Mammary epithelial cell (primary cell): ENCODE results near the gene ICA1.

Source experiments
- EZH2 ChIP-seq: IDR thresholded peaks from 2 replicates; pipeline ENCODE4 v1.6.1; 2012; ENCODE audit warnings: low read length, inconsistent platforms, borderline replicate concordance
- TF ChIP-seq, protein P1 (sequence below), 2 donors: IDR thresholded peaks in 1 of 2; conservative IDR thresholded peaks in 1 of 2; 2 replicates each; pipeline ENCODE4 v1.5.1; 2011 to 2012; ENCODE audit warnings: inconsistent platforms in 2 of 2, low read length in 2 of 2, mild to moderate bottlenecking in 2 of 2, control low read depth in 1 of 2, low read depth in 1 of 2; ENCODE audit not compliant: insufficient read depth in 1 of 2; ENCODE audit errors: extremely low read depth in 1 of 2

GRCh38 chr7:8063706-8064297 is 198.2 kb downstream of the ICA1 start:
- TF ChIP-seq, protein P1, sequence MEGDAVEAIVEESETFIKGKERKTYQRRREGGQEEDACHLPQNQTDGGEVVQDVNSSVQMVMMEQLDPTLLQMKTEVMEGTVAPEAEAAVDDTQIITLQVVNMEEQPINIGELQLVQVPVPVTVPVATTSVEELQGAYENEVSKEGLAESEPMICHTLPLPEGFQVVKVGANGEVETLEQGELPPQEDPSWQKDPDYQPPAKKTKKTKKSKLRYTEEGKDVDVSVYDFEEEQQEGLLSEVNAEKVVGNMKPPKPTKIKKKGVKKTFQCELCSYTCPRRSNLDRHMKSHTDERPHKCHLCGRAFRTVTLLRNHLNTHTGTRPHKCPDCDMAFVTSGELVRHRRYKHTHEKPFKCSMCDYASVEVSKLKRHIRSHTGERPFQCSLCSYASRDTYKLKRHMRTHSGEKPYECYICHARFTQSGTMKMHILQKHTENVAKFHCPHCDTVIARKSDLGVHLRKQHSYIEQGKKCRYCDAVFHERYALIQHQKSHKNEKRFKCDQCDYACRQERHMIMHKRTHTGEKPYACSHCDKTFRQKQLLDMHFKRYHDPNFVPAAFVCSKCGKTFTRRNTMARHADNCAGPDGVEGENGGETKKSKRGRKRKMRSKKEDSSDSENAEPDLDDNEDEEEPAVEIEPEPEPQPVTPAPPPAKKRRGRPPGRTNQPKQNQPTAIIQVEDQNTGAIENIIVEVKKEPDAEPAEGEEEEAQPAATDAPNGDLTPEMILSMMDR (conservative IDR thresholded peaks at IDR 0.05 in 1 of 2, IDR thresholded peaks at IDR 0.05 in 1 of 2; ENCODE audit: extremely low read depth in 1 of 2, insufficient read depth in 1 of 2, low read depth in 1 of 2, low read length in 2 of 2), result no peak
- TF ChIP-seq EZH2, result no peak
